HEK293 (cell line): Measurements from ENCODE around the gene PRTN3.

Experiments
- CTCF ChIP-seq: fragments of 450-650 bp; formaldehyde crosslinking; IDR thresholded peaks from 2 replicates; pipeline ENCODE4 v1.5.1; 2016; ENCODE audit warnings: missing biosample characterization, missing genetic modification characterization
- MYNN ChIP-seq: fragments of 450-650 bp; formaldehyde crosslinking; IDR thresholded peaks from 2 replicates; pipeline ENCODE4 v1.5.1; 2016; ENCODE audit warnings: missing biosample characterization, missing genetic modification characterization, borderline replicate concordance
- SP2 ChIP-seq: fragments of 450-650 bp; formaldehyde crosslinking; IDR thresholded peaks from 2 replicates; pipeline ENCODE4 v1.5.1; 2016; ENCODE audit warnings: missing biosample characterization, missing genetic modification characterization
- TRIM28 ChIP-seq: IDR thresholded peaks from 2 replicates; pipeline ENCODE4 v1.6.1; 2011; ENCODE audit warnings: low read length, control low read depth, borderline replicate concordance
- YY1 ChIP-seq: fragments of 450-650 bp; formaldehyde crosslinking; IDR thresholded peaks from 2 replicates; pipeline ENCODE4 v1.5.1; 2018; ENCODE audit warnings: missing biosample characterization, missing genetic modification characterization
- ZNF398 ChIP-seq: fragments of 450-650 bp; formaldehyde crosslinking; IDR thresholded peaks from 2 replicates; pipeline ENCODE4 v1.5.1; 2017; ENCODE audit warnings: missing biosample characterization, missing genetic modification characterization
- ZNF558 ChIP-seq: fragments of 450-650 bp; formaldehyde crosslinking; IDR thresholded peaks from 2 replicates; pipeline ENCODE4 v1.5.1; 2016; ENCODE audit warnings: missing biosample characterization, missing genetic modification characterization
- ZNF561 ChIP-seq: fragments of 450-650 bp; IDR thresholded peaks from 2 replicates; pipeline ENCODE4 v1.5.1; 2018; ENCODE audit warnings: missing biosample characterization, missing genetic modification characterization, borderline replicate concordance
- ZNF785 ChIP-seq: fragments of 450-650 bp; formaldehyde crosslinking; IDR thresholded peaks from 2 replicates; pipeline ENCODE4 v1.5.1; 2016; ENCODE audit warnings: missing biosample characterization, missing genetic modification characterization

- no peak for TF ChIP-seq ZNF398 (tag by site-specific recombination)
- TF ChIP-seq MYNN = no peak
- no peak for TF ChIP-seq ZNF561 (tag by site-specific recombination)
- TF ChIP-seq YY1 = no peak
- no peak for TF ChIP-seq CTCF
- TF ChIP-seq ZNF785 = no peak
- no peak for TF ChIP-seq SP2 (tag by site-specific recombination)
- no peak for TF ChIP-seq ZNF558 (tag by site-specific recombination)
- TF ChIP-seq TRIM28 = no peak
Observed at GRCh38 chr19:803099-803561, 37.7 kb upstream of the PRTN3 start.
